Hepatocyte (in vitro differentiated cells): Measurements from ENCODE around the gene ZPR1. TPM values are rescaled to one million over a fixed set of nuclear protein-coding genes. Genes with fewer than 3 reads are reported as not detected.

ENCODE experiments used
- DNase-seq: peaks from one replicate; pipeline ENCODE4 v3.0.0-alpha.2; 2016; ENCODE audit warnings: low spot score
- H2AFZ ChIP-seq: fragments of 200-600 bp; sonication (generic); 2 replicates; pipeline ENCODE4 v1.6.0; 2016; ENCODE audit warnings: antibody characterized with exemption, mild to moderate bottlenecking
- H3K27ac ChIP-seq: fragments of 200-600 bp; sonication (generic); 2 replicates; pipeline ENCODE4 v1.5.1; 2016; ENCODE audit warnings: mild to moderate bottlenecking
- H3K27me3 ChIP-seq: fragments of 200-600 bp; sonication (generic); 2 replicates; pipeline ENCODE4 v1.6.1; 2016
- H3K36me3 ChIP-seq: fragments of 200-600 bp; sonication (generic); replicated peaks from 2 replicates; pipeline ENCODE4 v1.5.1; 2016; ENCODE audit warnings: low read depth; ENCODE audit not compliant: insufficient read depth
- H3K4me1 ChIP-seq: fragments of 200-600 bp; sonication (generic); 2 replicates; pipeline ENCODE4 v1.5.1; 2016; ENCODE audit warnings: mild to moderate bottlenecking, moderate library complexity; ENCODE audit not compliant: insufficient read depth
- H3K4me2 ChIP-seq: fragments of 200-600 bp; sonication (generic); 2 replicates; pipeline ENCODE4 v1.6.0; 2016
- H3K4me3 ChIP-seq: fragments of 200-600 bp; sonication (generic); 2 replicates; pipeline ENCODE4 v1.5.1; 2016; ENCODE audit warnings: mild to moderate bottlenecking
- H3K79me2 ChIP-seq: fragments of 200-600 bp; sonication (generic); 2 replicates; pipeline ENCODE4 v1.6.0; 2017; ENCODE audit warnings: mild to moderate bottlenecking
- H3K9me2 ChIP-seq: fragments of 200-600 bp; sonication (generic); replicated peaks from 2 replicates; pipeline ENCODE4 v1.6.0; 2017; ENCODE audit warnings: mild to moderate bottlenecking; ENCODE audit not compliant: insufficient read depth
- H3K9me3 ChIP-seq: fragments of 200-600 bp; sonication (generic); 2 replicates; pipeline ENCODE4 v1.5.1; 2016; ENCODE audit warnings: low read depth, mild to moderate bottlenecking
- H4K20me1 ChIP-seq: fragments of 200-600 bp; sonication (generic); 2 replicates; pipeline ENCODE4 v1.6.0; 2016; ENCODE audit warnings: mild to moderate bottlenecking; ENCODE audit not compliant: insufficient read depth, poor library complexity, severe bottlenecking
- CTCF ChIP-seq: fragments of 200-600 bp; sonication (generic); IDR thresholded peaks from 2 replicates; pipeline ENCODE4 v1.5.1; 2016; ENCODE audit warnings: antibody characterized with exemption, mild to moderate bottlenecking; ENCODE audit not compliant: poor library complexity
- EZH2 ChIP-seq: fragments of 200-600 bp; sonication (generic); IDR thresholded peaks from 2 replicates; pipeline ENCODE4 v1.6.1; 2016; ENCODE audit warnings: antibody characterized with exemption, mild to moderate bottlenecking, borderline replicate concordance
- EZH2phosphoT487 ChIP-seq: fragments of 200-600 bp; sonication (generic); IDR thresholded peaks from one replicate; pipeline ENCODE4 v1.6.1; 2018; ENCODE audit warnings: antibody characterized with exemption, mild to moderate bottlenecking, low read depth, moderate library complexity; ENCODE audit not compliant: unreplicated experiment, severe bottlenecking
- WGBS: methylation state at CpG from one replicate; pipeline ENCODE4 v1.1.6; 2016; ENCODE audit warnings: low lambda C conversion rate; ENCODE audit errors: missing lambda C conversion rate; 5-methylcytosine and 5-hydroxymethylcytosine counted together
- polyA plus RNA-seq: library from polyadenylated mRNA; unstranded; fragments of >200 nt; fragmentation: Nextera tagmentation; extraction: Ambion mirVana; gene quantifications from 2 replicates; pipeline ENCODE4 v1.2.1, GENCODE V29; 2016
- total RNA-seq: library from RNA; depleted of rRNA; stranded (reverse); fragments of >200 nt; gene quantifications from 2 replicates; pipeline ENCODE4 v1.2.3, GENCODE V29; 2014

Gene ZPR1
- total and polyA plus RNA-seq, 2 experiments from 2014 or later, result 38.6 to 50.1 TPM

- H4K20me1 ChIP-seq, result no peaks in the 10 kb centered on the region
- no peaks in the 10 kb centered on the region for H3K27me3 ChIP-seq
- H3K79me2 ChIP-seq, result no peaks in the 10 kb centered on the region
- H3K36me3 ChIP-seq, result no peaks in the 10 kb centered on the region
- H3K9me3 ChIP-seq, result no peaks in the 10 kb centered on the region
- H3K4me1 ChIP-seq, result peaks cover 45% of the 10 kb centered on the region
- H2AFZ ChIP-seq, result no peak overlapping the region
- H3K27ac ChIP-seq, result peak overlapping the region; percentile 95
- WGBS, result 57% methylated on average over 9 of the region's 9 CpGs
- H3K4me2 ChIP-seq, result no peak overlapping the region
- no peak for TF ChIP-seq EZH2phosphoT487
- no peak for TF ChIP-seq EZH2
- TF ChIP-seq CTCF, result no peak
- peak; percentile 58 for DNase-seq
- H3K4me3 ChIP-seq, result no peak overlapping the region
- no peaks in the 10 kb centered on the region for H3K9me2 ChIP-seq
Measured at GRCh38 chr11:116826751-116827431, 39.1 kb upstream of the ZPR1 start.

GRCh38 chr11:116825854-116826750, 38.3 kb upstream of the ZPR1 start:
- Histone ChIP-seq H3K27me3 (no peaks in the 10 kb centered on the region), H4K20me1 (no peaks in the 10 kb centered on the region), H2AFZ (no peak overlapping the region), H3K4me2 (no peak overlapping the region), H3K36me3 (no peaks in the 10 kb centered on the region), H3K9me2 (no peaks in the 10 kb centered on the region), H3K4me3 (no peak overlapping the region), H3K4me1 (peaks cover 42% of the 10 kb centered on the region), H3K27ac (peak overlapping the region; percentile 95), H3K79me2 (no peaks in the 10 kb centered on the region), H3K9me3 (no peaks in the 10 kb centered on the region)
- no peak for TF ChIP-seq EZH2
- no peak for TF ChIP-seq EZH2phosphoT487
- no peak for TF ChIP-seq CTCF
- DNase-seq, result no peak
- 75% methylated on average over 22 of the region's 22 CpGs for WGBS

GRCh38 chr11:116825434-116825833, 37.6 kb upstream of the ZPR1 start:
- WGBS, result 79% methylated on average over 5 of the region's 5 CpGs
- no peaks in the 10 kb centered on the region for H3K79me2 ChIP-seq
- no peaks in the 10 kb centered on the region for H4K20me1 ChIP-seq
- no peak overlapping the region for H2AFZ ChIP-seq
- H3K36me3 ChIP-seq, result no peaks in the 10 kb centered on the region
- peaks cover 42% of the 10 kb centered on the region for H3K4me1 ChIP-seq
- no peaks in the 10 kb centered on the region for H3K9me3 ChIP-seq
- TF ChIP-seq CTCF (no peak), EZH2 (no peak), EZH2phosphoT487 (no peak)
- no peak overlapping the region for H3K4me2 ChIP-seq
- no peak overlapping the region for H3K27ac ChIP-seq
- no peaks in the 10 kb centered on the region for H3K9me2 ChIP-seq
- DNase-seq, result no peak
- no peak overlapping the region for H3K4me3 ChIP-seq
- H3K27me3 ChIP-seq, result no peaks in the 10 kb centered on the region
